PFSK-1 (cell line): ENCODE results near the gene FBN1.

Experiments used
- POLR2AphosphoS5 ChIP-seq: IDR thresholded peaks from 2 replicates; pipeline ENCODE4 v1.6.1; 2012; ENCODE audit warnings: low read depth, mild to moderate bottlenecking, control low read depth, low read length, moderate library complexity
- TAF1 ChIP-seq: IDR thresholded peaks from 2 replicates; pipeline ENCODE4 v1.6.1; 2012; ENCODE audit warnings: low read length, control low read depth, borderline replicate concordance; ENCODE audit not compliant: insufficient read depth

DNA sequence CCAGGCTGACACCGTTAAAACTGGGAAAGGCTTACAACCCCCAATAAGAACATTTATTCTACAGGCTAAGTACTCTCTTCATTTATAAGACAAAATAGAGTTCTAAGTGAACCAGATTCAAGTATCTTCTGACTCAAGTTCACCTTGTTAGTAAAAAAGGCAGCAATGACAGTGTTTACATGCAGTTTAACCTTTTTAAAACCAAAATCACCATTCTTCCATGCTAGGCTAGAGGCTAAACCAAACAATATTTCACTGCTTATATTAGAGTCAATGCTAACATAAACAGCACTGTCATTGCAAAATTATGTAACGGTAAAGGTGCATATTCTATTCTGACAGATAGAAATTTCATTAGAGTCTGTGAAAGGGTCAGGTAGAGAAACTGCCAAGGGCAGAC, 118.0 kb downstream of the FBN1 start:
- TF ChIP-seq POLR2AphosphoS5 (no peak), TAF1 (no peak)
